Epithelial cell of proximal tubule (primary cell): ENCODE measurements around the gene MAGI2. TPM values are rescaled to one million over a fixed set of nuclear protein-coding genes. Genes with fewer than 3 reads are reported as not detected.
A peak's percentile ranks its signal among the peaks of the same experiment; 100 is the strongest.
"Not testable (repeated sequence)": the region's sequence is repeated elsewhere in the genome, so short reads cannot be mapped to it uniquely, and the experiment has no call there.

ENCODE experiments used
- DNase-seq: peaks from one replicate; pipeline ENCODE4 v3.0.0-alpha.2; 2011; ENCODE audit warnings: low read depth
- H3K4me3 ChIP-seq: 2 replicates; pipeline ENCODE4 v1.5.1; 2011; ENCODE audit warnings: low read depth, mild to moderate bottlenecking, low read length
- total RNA-seq: library from RNA; depleted of rRNA; stranded (reverse); fragments of >200 nt; gene quantifications from 2 replicates; pipeline ENCODE4 v1.2.3, GENCODE V29; 2015
- TF ChIP-seq, protein P1 (sequence below): conservative IDR thresholded peaks from 2 replicates; pipeline ENCODE4 v1.5.1; 2012; ENCODE audit warnings: low read depth, mild to moderate bottlenecking, low read length

Gene MAGI2
- total RNA-seq, 1 donor from 2014 or later, result 0.92 TPM

DNA sequence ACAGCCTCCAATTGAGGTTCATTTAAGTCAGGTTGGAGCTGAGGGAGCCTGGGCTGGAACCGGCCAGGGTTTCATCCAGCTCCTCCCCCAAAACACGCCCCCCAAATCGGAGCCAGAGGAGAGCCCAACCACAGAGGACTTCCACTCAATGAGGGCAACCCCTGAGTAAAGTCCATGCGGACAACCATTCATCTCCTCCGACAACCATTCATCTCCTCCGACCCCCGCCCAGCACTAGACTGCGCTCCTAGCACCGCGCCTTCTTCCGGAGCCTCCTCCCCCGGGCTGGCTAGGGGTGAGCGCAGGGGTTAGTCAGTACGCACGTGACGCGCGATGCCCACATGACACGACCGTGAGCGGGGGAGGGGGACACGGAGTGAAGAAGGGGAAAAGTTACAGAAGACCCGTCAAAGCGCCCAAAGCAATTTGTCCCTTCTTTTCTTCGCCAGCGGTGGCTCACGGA is 1.4 kb downstream of the MAGI2 start:
- TF ChIP-seq, protein P1, sequence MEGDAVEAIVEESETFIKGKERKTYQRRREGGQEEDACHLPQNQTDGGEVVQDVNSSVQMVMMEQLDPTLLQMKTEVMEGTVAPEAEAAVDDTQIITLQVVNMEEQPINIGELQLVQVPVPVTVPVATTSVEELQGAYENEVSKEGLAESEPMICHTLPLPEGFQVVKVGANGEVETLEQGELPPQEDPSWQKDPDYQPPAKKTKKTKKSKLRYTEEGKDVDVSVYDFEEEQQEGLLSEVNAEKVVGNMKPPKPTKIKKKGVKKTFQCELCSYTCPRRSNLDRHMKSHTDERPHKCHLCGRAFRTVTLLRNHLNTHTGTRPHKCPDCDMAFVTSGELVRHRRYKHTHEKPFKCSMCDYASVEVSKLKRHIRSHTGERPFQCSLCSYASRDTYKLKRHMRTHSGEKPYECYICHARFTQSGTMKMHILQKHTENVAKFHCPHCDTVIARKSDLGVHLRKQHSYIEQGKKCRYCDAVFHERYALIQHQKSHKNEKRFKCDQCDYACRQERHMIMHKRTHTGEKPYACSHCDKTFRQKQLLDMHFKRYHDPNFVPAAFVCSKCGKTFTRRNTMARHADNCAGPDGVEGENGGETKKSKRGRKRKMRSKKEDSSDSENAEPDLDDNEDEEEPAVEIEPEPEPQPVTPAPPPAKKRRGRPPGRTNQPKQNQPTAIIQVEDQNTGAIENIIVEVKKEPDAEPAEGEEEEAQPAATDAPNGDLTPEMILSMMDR, result no peak
- DNase-seq, result no peak
- peak overlapping the region; percentile 87 for H3K4me3 ChIP-seq

DNA sequence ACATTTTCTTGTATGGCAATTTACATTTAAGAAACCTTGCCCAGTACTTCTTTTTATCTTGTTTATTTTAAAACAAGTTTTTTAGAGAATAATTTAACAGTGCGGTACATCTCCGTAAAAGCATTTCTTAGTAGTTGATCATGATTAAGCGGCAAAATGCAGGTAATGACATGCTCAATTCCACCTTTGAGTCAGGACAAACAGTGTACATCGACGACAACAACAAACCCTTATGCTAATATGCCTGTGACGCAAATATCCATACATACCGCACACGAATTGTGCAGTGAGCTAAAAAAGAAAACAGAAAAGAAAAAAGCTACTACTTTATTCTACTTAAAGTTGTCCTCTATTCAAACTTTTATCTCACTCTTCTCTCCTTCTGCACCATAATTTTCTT is 1.9 kb downstream of the MAGI2 start:
- peak overlapping the region; percentile 87 for H3K4me3 ChIP-seq
- TF ChIP-seq, protein P1, result no peak
- DNase-seq, result no peak

DNA sequence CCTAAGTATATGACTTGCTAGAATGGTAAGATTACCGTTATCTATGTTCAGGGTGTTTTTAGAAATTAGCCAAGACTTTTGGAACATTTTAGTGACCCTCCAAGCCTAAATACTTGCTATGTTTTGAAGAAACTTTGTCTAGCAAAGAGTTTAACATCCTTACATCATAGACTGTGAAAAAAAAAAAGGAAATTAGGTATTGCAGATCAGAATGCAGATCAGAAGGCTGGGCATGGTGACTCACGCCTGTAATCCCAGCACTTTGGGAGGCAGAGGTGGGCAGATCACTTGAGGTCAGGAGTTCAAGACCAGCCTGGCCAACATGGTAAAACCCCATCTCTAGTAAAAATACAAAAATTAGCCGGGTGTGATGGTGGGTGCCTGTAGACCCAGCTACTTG is 10.7 kb downstream of the MAGI2 start:
- not testable (repeated sequence) for DNase-seq, H3K4me3 ChIP-seq

DNA sequence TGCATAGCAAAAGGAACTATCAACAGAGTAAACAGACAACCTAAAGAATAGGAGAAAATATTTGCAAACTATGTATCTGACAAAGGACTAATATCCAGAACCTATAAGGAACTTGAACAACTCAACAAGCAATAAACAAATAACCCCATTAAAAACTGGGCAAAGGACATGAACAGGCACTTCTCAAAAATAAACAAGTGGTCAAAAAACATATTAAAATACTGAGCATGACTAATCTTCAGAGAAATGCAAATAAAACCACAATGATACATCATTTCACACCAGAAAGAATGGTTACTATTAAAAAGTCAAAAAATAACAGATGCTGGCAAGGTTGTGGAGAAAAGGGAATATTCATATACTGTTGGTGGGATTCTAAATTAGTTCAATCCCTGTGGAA is 17.1 kb downstream of the MAGI2 start:
- TF ChIP-seq, protein P1, result no peak
- H3K4me3 ChIP-seq, result no peak overlapping the region
- no peak for DNase-seq

DNA sequence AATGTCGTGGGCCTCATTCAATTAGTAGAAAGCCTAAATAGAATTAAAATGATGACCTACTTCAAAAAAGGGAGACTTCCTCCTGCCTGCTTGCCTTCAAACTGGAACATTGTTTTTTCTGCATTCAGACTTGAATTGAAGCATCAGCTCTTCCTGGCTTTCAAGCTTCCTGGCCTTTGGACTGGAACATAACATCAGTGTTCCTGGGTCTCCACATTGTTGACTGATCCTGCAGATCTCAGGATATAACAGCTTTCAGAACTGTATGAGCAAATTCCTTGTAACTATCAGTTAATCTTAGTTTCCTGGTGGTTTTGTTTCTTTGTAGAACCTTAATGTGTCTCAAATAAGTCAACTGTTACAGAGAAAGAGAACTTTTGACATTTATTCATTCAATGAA is 18.6 kb downstream of the MAGI2 start:
- H3K4me3 ChIP-seq, result no peak overlapping the region
- TF ChIP-seq, protein P1, result no peak
- no peak for DNase-seq

DNA sequence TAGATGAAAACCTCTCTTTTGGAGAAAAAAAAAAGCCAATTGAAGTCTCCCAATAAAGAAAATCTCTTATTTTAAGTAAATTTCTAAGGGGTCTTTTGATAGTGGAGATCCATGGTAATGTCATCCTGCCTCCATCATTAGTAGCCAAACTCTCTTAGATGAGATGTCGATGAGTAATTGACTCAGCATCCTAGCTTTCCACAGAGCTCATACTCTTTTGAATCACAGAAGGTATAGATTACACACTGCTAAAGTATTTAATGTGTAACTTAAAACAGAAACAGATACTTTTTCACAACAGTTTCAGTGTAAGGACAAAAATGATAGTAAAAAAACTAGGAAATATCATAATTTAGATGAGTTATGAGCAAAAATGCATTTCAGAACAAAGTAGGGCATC is 19.4 kb downstream of the MAGI2 start:
- no peak for DNase-seq
- TF ChIP-seq, protein P1, result no peak
- no peak overlapping the region for H3K4me3 ChIP-seq

DNA sequence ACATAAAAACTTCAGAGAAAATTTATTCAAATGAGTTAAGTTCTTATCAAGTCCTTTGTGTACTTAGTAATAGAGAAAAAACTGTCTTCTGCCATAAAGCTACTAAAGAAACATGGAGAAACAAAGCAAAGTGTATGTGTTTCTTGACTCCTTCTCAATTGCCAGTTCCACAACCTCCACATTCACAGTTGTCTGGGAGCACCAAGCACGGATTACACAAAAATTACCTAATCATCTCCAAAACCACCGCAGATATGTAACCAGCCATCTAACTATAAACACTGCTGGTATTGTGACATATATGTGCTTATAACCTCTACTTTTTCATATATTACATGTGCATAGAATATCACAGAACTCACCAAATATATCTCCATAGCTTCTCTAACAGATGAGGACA is 23.1 kb downstream of the MAGI2 start:
- no peak overlapping the region for H3K4me3 ChIP-seq
- TF ChIP-seq, protein P1, result no peak
- no peak for DNase-seq
